Right cardiac atrium (tissue), 5 donors: Measurements from ENCODE around the gene UTP14C. TPM values are rescaled to one million over a fixed set of nuclear protein-coding genes. Genes with fewer than 3 reads are reported as not detected.

Experiments
- ATAC-seq, 2 donors: fragments of 200-7000 bp; cut with Tn5 transposase; one replicate each; pipeline versions ENCODE4 v1.8.0 to v1.9.1; 2020; ENCODE audit warnings: moderate library complexity in 2 of 2, mild to moderate bottlenecking in 1 of 2
- DNase-seq, 3 donors: peaks; one replicate each; pipeline ENCODE4 v3.0.0-alpha.2; 2020
- H3K27ac ChIP-seq: one replicate; pipeline ENCODE4 v1.5.1; 2013; ENCODE audit warnings: mild to moderate bottlenecking, low read length, control low read depth, moderate library complexity
- H3K27me3 ChIP-seq: one replicate; pipeline ENCODE4 v1.6.1; 2013; ENCODE audit not compliant: control insufficient read depth, insufficient read depth
- H3K4me1 ChIP-seq: one replicate; pipeline ENCODE4 v1.6.1; 2013; ENCODE audit warnings: low read length; ENCODE audit not compliant: control insufficient read depth, insufficient read depth
- H3K4me3 ChIP-seq: one replicate; pipeline ENCODE4 v1.5.1; 2013; ENCODE audit warnings: low read length, control low read depth
- H3K9me3 ChIP-seq: one replicate; pipeline ENCODE4 v1.6.1; 2013; ENCODE audit warnings: low read length; ENCODE audit not compliant: control insufficient read depth
- WGBS: extraction: QIAGEN DNeasy Blood & Tissue Kit; methylation state at CpG from one replicate; pipeline ENCODE4 v1.1.7; 2013; 5-methylcytosine and 5-hydroxymethylcytosine counted together
- intact Hi-C, 4 donors: fragments of 100-400 bp; cut with DNase I; formaldehyde crosslinking; loops; one replicate each; pipeline versions ENCODE4 v1.11.0 to v1.14.0; 2022 to 2023
- polyA plus RNA-seq: library from polyadenylated mRNA; stranded (reverse); fragments of 200-250 nt; gene quantifications from one replicate; pipeline ENCODE4 v1.2.3, GENCODE V29; 2013
- total RNA-seq, 4 donors: library from RNA; stranded (reverse); fragmentation: NEBNext Ultra II Directional; extraction: Animal tissue kit (Norgen Biotek cat#: 25700); gene quantifications; one replicate each; pipeline ENCODE4 v1.2.1, GENCODE V29; 2021
- donor health status: healthy with polysubstance abuse.
- donor health status: DM: no; HTN: yes; CAD: no.
- donor health status: DM: no; HTN: no; CAD: no.
- donor health status: DM: no; HTN: yes; CAD: no; lungs with severe emphysema.
- donor health status: DM: yes; HTN: yes; CAD: no.

Gene UTP14C
- total and polyA plus RNA-seq, 5 donors, result 5.5 to 17.3 (median 15.6) TPM

GRCh38 chr13:51993713-51994112, 30.8 kb upstream of the UTP14C start:
- Histone ChIP-seq H3K4me1 (peaks cover 17% of the 10 kb centered on the region), H3K27me3 (no peaks in the 10 kb centered on the region), H3K27ac (no peak overlapping the region), H3K4me3 (no peak overlapping the region), H3K9me3 (no peaks in the 10 kb centered on the region)
- DNase-seq (no peak), ATAC-seq (no peak)
- intact Hi-C loops, result loop anchor here in 1 of 4 donors (10.0 kb wide), 1 partner anchor 79 kb away; no protein-coding TSS in a partner anchor
- WGBS, result 76% methylated on average over 2 of the region's 2 CpGs

- Histone ChIP-seq H3K9me3 (no peaks in the 10 kb centered on the region), H3K27ac (peak overlapping the region; percentile 60), H3K4me3 (no peak overlapping the region), H3K27me3 (no peaks in the 10 kb centered on the region), H3K4me1 (peaks cover 17% of the 10 kb centered on the region)
- DNase-seq (peak; percentile 32 to 79 (median 69)), ATAC-seq (peak; percentile 86 to 91)
- intact Hi-C loops, result loop anchor here in 2 of 4 donors (5.0 to 10.0 kb wide), 2 partner anchors 81 to 131 kb away; partner anchors contain the start of gene NEK5 (in 1 of the 2)
- WGBS, result 31% methylated on average over 9 of the region's 9 CpGs
These were observed 28.6 kb upstream of the UTP14C start for GRCh38 chr13:51995677-51996551.

- DNase-seq, result no peak
- Histone ChIP-seq H3K27me3 (no peaks in the 10 kb centered on the region), H3K4me1 (peaks cover 17% of the 10 kb centered on the region), H3K9me3 (no peaks in the 10 kb centered on the region), H3K4me3 (no peak overlapping the region), H3K27ac (no peak overlapping the region)
- intact Hi-C loops, result loop anchor here in 2 of 4 donors (5.0 to 10.0 kb wide), 2 partner anchors 82 to 131 kb away; partner anchors contain the start of gene NEK5 (in 1 of the 2)
- no peak for ATAC-seq
- WGBS, result 89% methylated on average over 4 of the region's 4 CpGs
These were observed 27.9 kb upstream of the UTP14C start for GRCh38 chr13:51996641-51997040.

GRCh38 chr13:51997186-51997585, 27.3 kb upstream of the UTP14C start:
- intact Hi-C loops, result loop anchor here in 2 of 4 donors (5.0 to 10.0 kb wide), 2 partner anchors 82 to 130 kb away; partner anchors contain the start of gene NEK5 (in 1 of the 2)
- no peak for DNase-seq
- no peak for ATAC-seq
- H3K27ac ChIP-seq, result no peak overlapping the region
- H3K4me3 ChIP-seq, result no peak overlapping the region
- no peaks in the 10 kb centered on the region for H3K27me3 ChIP-seq
- no peaks in the 10 kb centered on the region for H3K9me3 ChIP-seq
- WGBS, result 96% methylated on average over 2 of the region's 2 CpGs
- peaks cover 17% of the 10 kb centered on the region for H3K4me1 ChIP-seq

GRCh38 chr13:51997641-51998330, 26.7 kb upstream of the UTP14C start:
- Histone ChIP-seq H3K4me3 (no peak overlapping the region), H3K27me3 (no peaks in the 10 kb centered on the region), H3K27ac (no peak overlapping the region), H3K4me1 (peaks cover 17% of the 10 kb centered on the region), H3K9me3 (no peaks in the 10 kb centered on the region)
- intact Hi-C loops, result loop anchor here in 2 of 4 donors (5.0 to 10.0 kb wide), 2 partner anchors 83 to 130 kb away; partner anchors contain the start of gene NEK5 (in 1 of the 2)
- DNase-seq (no peak), ATAC-seq (no peak)
- WGBS, result 69% methylated on average over 8 of the region's 8 CpGs

- peaks cover 17% of the 10 kb centered on the region for H3K4me1 ChIP-seq
- no peaks in the 10 kb centered on the region for H3K9me3 ChIP-seq
- no peak for DNase-seq
- H3K27ac ChIP-seq, result no peak overlapping the region
- intact Hi-C loops, result loop anchor here in 2 of 4 donors (5.0 to 10.0 kb wide), 2 partner anchors 84 to 128 kb away; partner anchors contain the start of gene NEK5 (in 1 of the 2)
- no peak overlapping the region for H3K4me3 ChIP-seq
- 46% methylated on average over 6 of the region's 6 CpGs for WGBS
- no peak for ATAC-seq
- no peaks in the 10 kb centered on the region for H3K27me3 ChIP-seq
These were observed 25.6 kb upstream of the UTP14C start for GRCh38 chr13:51998723-51999509.

- ATAC-seq (peak; percentile 65 to 70), DNase-seq (peak; percentile 64 to 86 (median 82))
- Histone ChIP-seq H3K4me1 (peaks cover 17% of the 10 kb centered on the region), H3K9me3 (no peaks in the 10 kb centered on the region), H3K4me3 (no peak overlapping the region), H3K27ac (peak overlapping the region; percentile 47), H3K27me3 (no peaks in the 10 kb centered on the region)
- intact Hi-C loops, result loop anchor here in 2 of 4 donors (5.0 to 10.0 kb wide), 2 partner anchors 85 to 128 kb away; partner anchors contain the start of gene NEK5 (in 1 of the 2)
- 47% methylated on average over 13 of the region's 13 CpGs for WGBS
These were observed 25.0 kb upstream of the UTP14C start for GRCh38 chr13:51999510-51999911.

GRCh38 chr13:51999921-52000320, 24.6 kb upstream of the UTP14C start:
- peaks cover 17% of the 10 kb centered on the region for H3K4me1 ChIP-seq
- no peaks in the 10 kb centered on the region for H3K9me3 ChIP-seq
- no peak overlapping the region for H3K4me3 ChIP-seq
- H3K27ac ChIP-seq, result peak overlapping the region; percentile 47
- no peaks in the 10 kb centered on the region for H3K27me3 ChIP-seq
- DNase-seq, result no peak
- ATAC-seq, result no peak
- 85% methylated on average over 1 of the region's 1 CpG for WGBS
- intact Hi-C loops, result loop anchor here (5.0 to 10.0 kb wide), 3 partner anchors 85 to 127 kb away; partner anchors contain the start of gene NEK5 (in 4 of the 4)

GRCh38 chr13:52001120-52001731, 23.3 kb upstream of the UTP14C start:
- H3K4me1 ChIP-seq, result peaks cover 9% of the 10 kb centered on the region
- intact Hi-C loops, result loop anchor here in 3 of 4 donors (5.0 to 10.0 kb wide), 2 partner anchors 124 to 126 kb away; partner anchors contain the start of gene NEK5 (in 3 of the 3)
- no peaks in the 10 kb centered on the region for H3K9me3 ChIP-seq
- no peak for DNase-seq
- H3K27ac ChIP-seq, result no peak overlapping the region
- WGBS, result 49% methylated on average over 3 of the region's 3 CpGs
- H3K27me3 ChIP-seq, result no peaks in the 10 kb centered on the region
- ATAC-seq, result peak; percentile 23 to 51
- no peak overlapping the region for H3K4me3 ChIP-seq

- 75% methylated on average over 4 of the region's 4 CpGs for WGBS
- Histone ChIP-seq H3K27ac (no peak overlapping the region), H3K4me1 (peaks cover 6% of the 10 kb centered on the region), H3K4me3 (no peak overlapping the region), H3K27me3 (no peaks in the 10 kb centered on the region), H3K9me3 (no peaks in the 10 kb centered on the region)
- ATAC-seq (no peak), DNase-seq (no peak)
- intact Hi-C loops, result loop anchor here in 3 of 4 donors (5.0 to 10.0 kb wide), 2 partner anchors 122 to 125 kb away; partner anchors contain the start of gene NEK5 (in 3 of the 3)
These were observed 22.1 kb upstream of the UTP14C start for GRCh38 chr13:52002361-52002760.
